HG02973 (cell line): ENCODE data around the gene CCDC6.

ENCODE experiments used
- ATAC-seq: cut with Tn5 transposase; IDR thresholded peaks from one replicate; pipeline ENCODE4 v1.9.1; 2021; ENCODE audit warnings: moderate library complexity; ENCODE audit not compliant: unreplicated experiment

CCDC6 gene

DNA sequence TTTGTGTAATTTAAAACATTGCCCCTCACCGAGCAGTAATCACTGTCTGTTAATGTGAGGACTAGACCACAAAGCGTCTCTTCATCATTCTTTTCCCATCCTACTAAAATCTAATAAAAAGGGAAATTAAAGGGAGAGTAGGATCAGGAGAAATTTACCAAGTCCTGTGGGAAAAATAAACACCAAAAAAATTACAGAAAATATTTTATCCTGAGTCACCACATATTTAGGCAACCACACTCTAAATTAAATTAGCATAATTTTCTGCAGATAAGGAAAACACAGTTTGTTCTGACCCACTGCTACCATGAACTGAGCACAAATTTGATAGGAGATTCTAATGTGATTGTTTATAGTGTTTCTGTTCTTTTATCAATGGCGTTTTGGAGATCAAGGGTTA lies 49.3 kb downstream of the CCDC6 start:
- no peak for ATAC-seq

DNA sequence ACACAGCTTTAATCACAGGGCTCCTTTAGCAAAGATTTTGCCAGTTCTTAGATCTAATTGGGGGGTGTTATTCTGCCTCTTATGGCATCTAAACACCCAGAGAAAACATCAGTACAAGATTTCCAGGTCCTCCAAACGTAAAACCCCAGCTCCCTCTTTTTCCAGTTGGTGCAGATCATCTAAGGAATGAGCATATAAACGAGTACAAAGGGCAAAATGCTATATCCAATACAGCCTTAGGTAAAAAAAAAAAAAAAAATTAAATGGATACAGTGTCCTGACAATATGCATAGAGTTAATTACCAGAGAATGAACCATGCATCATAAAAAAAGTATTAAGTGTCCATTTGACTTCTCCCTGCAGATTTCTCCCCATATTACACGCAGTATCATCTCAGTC lies 50.3 kb downstream of the CCDC6 start:
- ATAC-seq, result no peak

DNA sequence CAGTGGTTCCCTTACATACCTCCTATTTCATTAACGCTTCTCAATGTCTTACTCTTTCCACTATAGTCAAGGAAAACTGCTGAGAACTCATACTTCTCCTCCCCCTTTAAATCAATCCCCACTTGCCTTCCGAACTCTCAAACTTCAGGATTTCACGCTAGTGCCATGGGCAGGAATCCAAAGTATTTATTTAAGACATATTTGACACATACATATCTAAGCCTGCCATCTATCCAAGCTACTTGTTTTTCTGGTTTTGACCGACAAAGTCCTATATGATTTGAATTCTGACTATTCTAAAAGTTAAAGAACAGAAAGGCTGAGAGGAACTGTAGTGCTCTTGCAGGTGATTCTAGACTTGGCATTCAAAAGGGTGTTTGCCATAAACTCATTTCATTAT lies 51.8 kb downstream of the CCDC6 start:
- ATAC-seq, result no peak

DNA sequence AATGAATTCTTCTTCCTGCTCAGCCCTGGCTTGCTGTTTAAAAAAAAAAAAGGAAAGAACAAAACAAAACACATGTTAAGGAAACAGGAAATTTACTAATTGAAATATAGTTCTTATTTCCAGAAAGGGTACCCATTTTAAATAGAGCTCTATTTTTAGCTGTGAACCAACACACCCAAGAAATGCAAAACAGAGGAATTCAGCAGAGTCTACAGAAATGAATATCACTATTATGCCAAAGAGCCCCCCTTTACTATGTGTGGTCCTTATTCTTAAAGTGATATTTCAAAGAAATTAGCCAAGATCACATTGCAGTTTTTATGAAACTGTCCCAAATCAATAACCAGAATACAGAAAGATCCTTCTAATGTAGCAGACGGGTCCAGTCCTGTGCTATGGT lies 53.7 kb downstream of the CCDC6 start:
- no peak for ATAC-seq

DNA sequence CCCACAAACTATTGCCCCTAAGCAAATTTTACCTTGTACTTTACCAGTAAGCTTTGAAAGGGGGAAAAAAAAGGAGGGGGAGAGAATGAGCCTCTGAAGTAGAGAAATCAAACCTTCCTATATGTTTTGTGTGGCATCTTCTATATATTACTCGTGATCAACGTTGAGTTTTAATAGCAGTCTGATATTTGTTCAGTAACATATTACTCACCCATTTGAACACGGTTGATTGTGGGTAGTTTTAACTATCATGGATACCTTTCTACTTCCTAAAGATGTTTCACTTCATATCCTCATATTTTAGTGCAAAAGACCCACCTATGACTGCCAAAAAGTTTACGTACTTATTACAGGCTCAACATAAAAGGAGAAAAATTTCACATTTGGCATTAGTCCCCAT lies 54.5 kb downstream of the CCDC6 start:
- ATAC-seq, result no peak

DNA sequence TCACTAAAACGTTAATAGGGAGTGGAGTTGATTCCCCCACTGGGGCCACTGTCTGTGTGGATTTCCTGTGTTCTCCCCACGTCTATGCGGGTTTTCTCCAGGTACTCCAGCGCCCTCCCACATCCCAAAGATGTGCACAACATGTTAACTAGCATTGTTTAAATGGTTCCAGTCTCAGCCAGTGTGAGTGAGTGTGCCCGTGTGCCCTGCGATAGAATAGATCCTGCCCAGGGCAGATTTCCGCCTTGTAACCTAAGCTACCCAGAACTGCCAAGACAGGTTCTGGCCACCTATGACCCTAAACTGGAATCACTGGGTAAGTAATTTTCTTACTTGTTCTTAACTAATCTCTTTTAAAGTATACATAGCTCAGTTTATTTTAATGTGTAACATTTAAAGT lies 58.5 kb downstream of the CCDC6 start:
- ATAC-seq, result no peak

DNA sequence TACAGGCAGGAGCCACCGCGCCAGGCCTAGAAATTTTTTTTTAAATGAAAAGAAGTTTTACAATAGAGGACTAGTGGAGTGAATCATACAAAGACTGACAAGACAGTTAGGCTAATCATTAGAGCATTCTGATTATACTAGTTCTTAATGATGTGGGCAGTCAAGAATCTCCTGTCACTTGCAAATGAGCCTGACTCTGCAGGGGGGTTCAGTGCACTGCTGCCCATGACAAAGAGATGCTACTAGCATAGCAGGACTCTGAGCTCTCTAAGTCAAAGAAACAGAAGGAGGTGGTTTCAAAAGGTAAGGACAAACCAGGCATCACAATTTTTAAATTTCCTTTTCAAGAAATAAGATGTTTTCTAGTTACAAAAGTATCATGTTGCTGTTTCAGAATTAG lies 59.0 kb downstream of the CCDC6 start:
- no peak for ATAC-seq

DNA sequence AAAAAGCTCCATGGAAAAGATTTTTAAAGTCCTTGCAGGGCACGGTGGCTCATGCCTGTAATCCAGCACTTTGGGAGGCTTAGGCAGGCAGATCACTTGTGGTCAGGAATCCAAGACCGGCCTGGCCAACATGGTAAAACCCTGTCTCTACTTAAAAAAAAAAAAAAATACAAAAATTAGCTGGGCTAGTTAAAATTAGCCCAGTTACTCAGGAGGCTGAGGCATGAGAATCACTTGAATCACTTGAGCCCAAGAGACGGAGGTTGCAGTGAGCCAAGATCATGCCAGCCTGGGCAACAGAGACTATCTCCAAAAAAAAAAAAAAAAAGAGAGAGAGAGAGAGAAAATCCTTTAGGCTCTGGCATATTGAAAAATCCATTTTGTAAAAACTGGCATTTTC lies 61.9 kb downstream of the CCDC6 start:
- ATAC-seq, result no peak

DNA sequence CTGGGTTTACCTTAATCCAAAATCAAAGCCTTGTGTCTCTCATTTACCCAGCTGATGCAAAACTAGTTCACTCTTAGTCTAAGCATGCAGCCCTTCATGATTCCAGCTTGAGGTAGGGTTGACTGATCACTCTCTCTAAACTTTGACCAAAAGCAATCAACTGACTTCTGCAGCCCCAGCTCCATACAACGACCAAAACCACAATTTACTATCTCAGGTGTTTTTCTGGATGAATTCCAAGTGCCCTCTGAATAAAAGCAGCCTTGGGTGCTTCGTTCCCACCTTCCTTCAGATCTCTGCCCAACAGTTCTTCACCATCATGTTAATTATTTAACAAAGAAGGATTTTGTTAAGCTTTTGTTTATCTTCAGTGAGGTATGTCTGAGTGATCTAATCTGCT lies 62.6 kb downstream of the CCDC6 start:
- no peak for ATAC-seq

DNA sequence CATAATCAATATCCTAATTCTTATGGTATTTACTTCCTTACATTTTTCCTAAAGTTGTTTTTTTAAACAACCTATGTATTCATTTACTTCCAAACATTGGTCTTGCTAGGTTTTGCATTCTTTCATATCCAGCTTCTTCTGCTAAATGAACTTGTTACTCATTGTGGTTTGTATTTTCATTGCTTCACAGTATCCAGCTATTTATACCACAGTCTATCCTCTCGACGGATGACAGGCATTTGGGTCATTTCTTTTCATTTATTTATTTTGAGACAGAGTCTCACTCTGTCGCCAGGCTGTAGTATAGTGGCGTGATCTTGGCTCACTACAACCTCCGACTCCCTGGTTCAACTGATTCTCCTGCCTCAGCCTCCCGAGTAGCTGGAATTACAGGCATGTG lies 66.8 kb downstream of the CCDC6 start:
- ATAC-seq, result no peak

DNA sequence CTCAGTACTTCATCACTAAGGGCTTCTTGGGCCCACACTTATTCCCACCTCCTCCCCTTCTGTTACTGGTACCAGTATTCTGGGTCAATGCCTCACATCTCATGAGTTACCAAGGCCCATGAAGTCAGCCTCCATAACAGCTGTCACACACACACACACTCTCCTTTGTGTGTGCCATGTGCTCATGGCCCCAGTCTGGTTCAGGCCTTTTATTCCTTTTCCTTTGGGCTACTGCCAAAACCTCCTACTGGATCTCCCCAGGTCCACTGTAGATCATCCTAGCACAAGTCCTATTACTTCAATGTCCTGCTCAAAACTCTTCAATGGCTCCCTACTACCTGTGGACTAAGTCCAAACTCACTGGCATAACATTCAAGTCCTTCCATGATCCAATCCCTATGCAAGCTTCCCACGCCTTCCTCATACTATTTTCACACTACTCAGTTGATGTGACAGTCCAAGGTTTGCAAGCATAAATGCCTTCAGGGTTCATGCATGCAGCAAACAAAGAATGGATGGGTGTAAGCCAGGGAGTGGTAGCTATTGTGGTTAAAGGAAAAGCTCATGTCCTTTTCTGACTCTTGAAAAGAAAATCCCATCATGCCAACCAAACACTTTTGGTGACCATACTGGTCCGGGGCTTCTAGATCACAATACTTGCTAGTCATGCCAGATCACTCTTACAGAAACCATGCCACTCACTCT lies 68.1 kb downstream of the CCDC6 start:
- ATAC-seq, result no peak

DNA sequence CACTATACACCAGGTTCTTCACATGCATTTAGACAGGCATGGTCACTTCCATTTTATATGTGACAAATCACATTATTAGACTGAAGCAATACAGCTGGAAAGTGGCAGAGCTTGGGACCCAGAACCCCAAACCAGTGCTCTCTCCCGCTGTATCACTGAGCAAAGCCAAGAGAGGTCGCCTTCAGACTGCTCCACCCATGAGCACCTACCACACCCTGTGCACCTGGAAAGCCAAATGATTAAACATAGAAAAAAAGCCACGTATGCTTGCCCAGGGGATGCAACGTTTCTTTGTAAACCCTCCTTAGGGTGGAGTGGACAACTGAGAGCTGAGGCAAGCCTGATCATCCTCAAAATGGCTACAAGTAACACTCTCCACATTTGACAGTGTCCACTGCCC lies 72.5 kb downstream of the CCDC6 start:
- no peak for ATAC-seq

DNA sequence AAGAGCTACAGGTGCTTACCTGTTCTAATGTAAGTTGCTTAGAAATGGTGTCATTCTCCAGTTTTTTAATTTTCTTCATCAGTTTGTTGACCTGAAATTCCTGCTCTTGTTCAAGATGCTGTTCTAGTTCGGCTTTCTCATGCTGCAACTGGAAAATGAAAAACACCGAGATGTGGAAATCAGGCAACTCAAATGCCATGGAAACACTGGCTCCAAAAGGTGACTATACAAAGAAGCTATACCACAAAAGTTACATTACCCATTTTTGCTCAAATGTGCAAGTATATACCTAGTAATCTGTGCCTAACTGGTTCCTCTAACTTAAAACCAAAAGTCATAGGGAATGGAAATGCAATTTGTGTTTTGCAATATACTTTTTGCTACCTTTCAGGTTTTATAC lies 73.8 kb downstream of the CCDC6 start:
- no peak for ATAC-seq

DNA sequence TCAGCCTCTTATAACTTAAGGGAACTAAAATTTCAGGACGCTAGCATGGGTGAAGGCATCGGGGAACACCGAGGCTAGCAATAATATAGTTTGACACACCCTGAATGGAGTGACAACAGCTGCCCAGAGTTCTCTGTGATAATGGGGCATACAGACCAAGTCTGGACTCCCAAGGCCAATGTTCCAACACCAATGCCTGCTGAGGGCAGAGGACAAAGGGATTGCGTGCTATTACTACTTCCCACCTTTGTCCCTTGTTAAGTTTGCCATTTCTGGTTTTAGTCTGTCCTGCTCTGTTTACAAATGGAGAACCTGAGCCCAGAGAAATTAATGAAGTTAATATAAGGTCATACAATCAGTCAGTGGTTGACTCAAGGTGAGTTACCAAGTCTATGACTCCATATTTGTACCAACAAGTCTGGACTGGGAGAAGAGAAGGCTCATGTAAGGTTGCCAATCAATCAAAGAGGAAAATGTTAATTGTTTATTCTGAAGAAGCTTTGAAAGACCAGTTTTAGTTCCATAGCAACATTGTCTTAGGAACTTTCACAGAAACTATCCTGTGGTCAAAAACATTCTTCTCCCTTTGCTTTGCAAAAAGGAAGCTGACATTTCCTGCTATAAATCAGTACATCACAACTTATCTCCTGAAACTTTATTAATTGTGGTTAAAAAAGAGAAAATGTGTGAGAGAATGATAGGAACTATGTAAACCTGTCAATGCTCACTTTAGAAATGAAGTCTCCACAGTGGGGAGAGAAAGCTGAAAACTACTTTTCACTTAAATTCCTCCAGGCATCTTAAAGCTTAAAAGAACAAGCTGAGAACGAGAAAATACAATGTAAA lies 74.5 kb downstream of the CCDC6 start:
- no peak for ATAC-seq

DNA sequence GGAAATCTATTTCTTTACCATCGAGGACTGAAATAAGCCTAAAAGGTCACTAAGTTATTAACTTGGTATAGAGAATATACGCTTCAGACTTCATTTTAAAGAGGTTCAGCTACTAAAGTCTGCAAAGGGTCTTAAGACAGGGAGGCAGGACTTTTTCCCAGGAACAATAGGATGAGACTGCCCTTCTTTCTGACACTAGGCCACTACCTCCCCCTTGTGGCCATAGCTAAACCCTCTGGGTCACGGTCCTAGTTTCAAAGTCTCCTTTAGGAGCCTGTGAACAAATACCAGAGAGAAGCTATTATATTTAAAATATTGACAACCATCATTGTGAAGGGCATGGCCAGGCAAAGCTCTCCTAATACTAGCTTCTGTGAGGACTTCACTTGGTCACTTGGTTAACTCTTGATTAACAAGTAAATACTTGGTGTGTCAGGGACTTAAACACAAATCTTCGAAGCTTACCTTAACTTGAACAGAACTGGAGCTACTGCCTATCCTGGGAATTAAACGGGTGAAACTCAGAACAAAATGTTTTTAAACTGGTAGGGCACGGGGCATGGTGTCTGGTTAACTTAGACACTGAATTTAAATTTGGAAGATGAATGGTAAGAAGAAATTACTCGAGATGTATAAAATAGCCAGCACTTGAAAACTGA lies 75.6 kb downstream of the CCDC6 start:
- ATAC-seq, result no peak

DNA sequence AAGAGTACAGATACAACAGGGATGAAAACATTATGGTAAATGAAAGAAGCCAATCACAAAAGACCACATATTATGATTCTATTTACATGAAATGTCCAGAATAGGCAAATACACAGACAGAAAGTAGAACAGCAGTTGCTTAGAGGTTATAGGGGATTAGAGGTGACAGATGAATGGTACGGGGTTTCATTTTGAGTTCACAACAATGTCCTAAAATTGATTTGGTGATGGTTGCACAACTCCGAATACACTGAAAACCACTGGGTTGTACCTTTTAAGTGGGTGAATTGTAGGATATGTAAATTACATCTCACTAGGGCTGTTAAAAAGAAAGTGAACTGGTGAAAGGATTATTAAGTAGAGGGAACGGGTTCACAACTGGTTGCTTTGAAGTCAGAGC lies 76.8 kb downstream of the CCDC6 start:
- peak; percentile 86 for ATAC-seq

DNA sequence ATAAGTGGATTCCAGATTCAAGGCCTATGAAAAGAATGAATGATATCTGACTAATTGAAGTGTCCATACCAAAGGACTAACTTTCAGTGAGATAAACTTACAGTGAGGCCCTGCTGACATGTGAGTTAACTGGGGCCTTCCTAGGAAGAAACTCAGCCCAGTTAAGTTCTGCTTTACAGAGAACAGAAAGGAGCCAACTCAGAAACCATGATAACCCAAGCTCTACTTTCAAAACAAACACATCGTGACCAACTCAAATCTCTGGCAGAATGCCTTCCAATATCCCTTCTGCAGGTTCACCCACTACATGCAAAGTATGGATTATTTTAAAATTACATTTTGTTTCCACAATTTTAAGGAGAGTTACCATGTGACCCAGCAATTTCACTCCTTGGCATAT lies 77.3 kb downstream of the CCDC6 start:
- ATAC-seq, result peak; percentile 42

DNA sequence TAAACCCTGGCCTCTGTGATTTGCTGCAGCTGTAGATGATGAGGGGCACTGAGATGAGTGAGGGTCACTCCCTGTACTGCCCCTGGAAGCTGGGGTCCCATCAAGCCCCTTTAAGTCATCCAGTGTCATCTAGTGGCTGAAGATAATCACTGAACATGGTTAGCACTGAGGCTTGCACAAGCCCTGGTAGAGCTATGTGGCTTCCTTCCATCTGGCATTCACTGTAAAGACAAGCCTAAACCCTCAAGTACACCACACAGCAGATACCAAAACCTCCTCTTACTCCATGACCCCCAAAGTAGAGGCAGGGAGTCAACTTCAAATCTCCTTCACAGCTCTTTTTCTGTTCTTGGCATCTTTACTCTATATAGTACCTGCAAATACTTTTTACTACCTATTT lies 80.4 kb downstream of the CCDC6 start:
- ATAC-seq, result no peak

DNA sequence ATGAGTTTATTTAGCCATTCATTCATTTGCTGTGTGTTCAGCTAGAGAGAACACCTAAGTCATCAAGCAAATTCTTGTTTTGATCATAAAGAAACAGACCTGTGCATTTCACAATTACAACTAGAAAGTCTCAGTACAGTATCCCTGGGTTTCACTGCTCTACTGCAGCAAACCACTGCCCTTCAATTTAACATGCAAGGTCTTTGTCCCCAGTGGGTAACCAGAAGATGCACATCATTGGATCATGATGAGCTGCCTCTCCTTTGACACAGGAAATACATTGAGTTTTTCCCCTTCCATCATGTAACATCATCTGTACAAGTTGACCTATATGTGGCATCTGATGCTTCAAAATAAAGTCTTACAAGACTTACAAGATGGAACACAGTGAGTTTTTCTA lies 82.6 kb downstream of the CCDC6 start:
- ATAC-seq, result no peak

DNA sequence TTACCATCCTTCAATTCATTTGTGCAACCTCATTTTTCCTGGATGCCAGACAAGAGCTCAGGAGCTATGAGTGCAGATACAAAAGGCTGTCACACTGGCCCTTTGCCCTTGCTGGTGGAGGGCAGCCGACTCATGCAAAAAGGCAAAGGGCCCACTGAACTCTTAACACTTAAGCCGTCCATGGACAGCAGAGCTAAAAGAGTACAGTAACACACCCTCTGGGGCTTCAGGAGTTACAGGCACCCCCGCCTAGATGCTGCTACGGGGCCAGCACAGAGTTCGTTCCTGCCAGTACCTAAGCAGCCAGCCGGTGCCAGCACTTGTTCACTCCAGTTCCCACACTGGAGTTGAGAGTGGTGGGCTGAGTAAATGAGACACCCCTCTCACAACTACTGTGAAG lies 83.2 kb downstream of the CCDC6 start:
- ATAC-seq, result no peak

DNA sequence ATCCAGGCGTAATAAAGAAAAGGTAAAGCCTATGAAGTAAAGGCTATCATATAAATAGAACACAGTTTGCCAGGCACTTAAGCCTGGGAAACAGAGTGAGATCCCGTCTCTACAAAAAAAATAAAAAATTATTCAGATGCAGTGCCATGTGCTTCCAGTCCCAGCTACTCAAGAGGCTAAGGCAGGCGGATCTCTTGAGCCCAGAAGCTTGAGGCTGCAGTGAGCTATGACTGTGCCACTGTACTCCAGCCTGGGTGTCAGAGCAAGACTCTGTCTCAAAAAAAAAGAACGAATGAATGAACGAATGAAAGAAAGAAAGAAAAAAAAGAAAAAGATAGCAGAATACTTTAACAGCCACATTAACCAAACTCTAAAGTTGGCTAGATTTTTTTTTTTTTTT lies 85.9 kb downstream of the CCDC6 start:
- no peak for ATAC-seq

DNA sequence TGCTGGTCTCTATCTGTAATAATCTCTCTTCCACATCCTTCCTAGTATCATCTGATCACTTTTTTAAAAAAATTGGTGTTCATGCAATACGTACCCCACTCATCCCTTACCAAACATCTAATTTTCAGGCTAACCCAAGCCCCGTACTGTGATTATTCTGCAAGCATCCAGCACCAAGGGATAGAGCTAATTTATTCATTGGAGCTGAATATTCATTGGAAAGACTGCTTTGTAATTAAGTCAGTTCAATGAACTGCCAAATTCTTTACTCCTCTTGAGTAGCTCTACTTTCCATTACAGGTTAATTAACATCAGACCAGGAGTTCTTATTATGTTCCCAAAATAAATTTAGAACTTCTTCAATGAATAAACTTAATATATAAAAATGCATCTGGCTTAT lies 86.7 kb downstream of the CCDC6 start:
- no peak for ATAC-seq
